Epithelial cell of prostate (primary cell): ENCODE results near the gene C1D.
"Not testable (repeated sequence)": the region's sequence is repeated elsewhere in the genome, so short reads cannot be mapped to it uniquely, and the experiment has no call there.

Experiments used
- DNase-seq: peaks from one replicate; pipeline ENCODE4 v3.0.0-alpha.2; 2011; ENCODE audit warnings: low read depth, low spot score
- H3K27ac ChIP-seq: fragments of 450-650 bp; 2 replicates; pipeline ENCODE4 v1.5.1; 2017; ENCODE audit warnings: mild to moderate bottlenecking

Gene C1D

GRCh38 chr2:68018727-68019126 lies 44.1 kb downstream of the C1D start:
- no peak overlapping the region for H3K27ac ChIP-seq
- no peak for DNase-seq

- DNase-seq, result no peak
Measured at GRCh38 chr2:68009526-68009925, 53.3 kb downstream of the C1D start.

GRCh38 chr2:68000170-68000825 lies 62.5 kb downstream of the C1D start:
- DNase-seq, result no peak
- H3K27ac ChIP-seq, result no peak overlapping the region

More at GRCh38 chr2:68009526-68009925, 53.3 kb downstream of the C1D start:
- no peak overlapping the region for H3K27ac ChIP-seq

GRCh38 chr2:67999332-67999731 lies 63.5 kb downstream of the C1D start:
- H3K27ac ChIP-seq, result no peak overlapping the region
- DNase-seq, result no peak

- peak overlapping the region; percentile 84 for H3K27ac ChIP-seq
- DNase-seq, result no peak
Measured at GRCh38 chr2:67997903-67998302, 64.9 kb downstream of the C1D start.

GRCh38 chr2:67997528-67997900 lies 65.3 kb downstream of the C1D start:
- peak overlapping the region; percentile 84 for H3K27ac ChIP-seq
- DNase-seq, result peak; percentile 74

- DNase-seq, result no peak
- peak overlapping the region; percentile 84 for H3K27ac ChIP-seq
Measured at GRCh38 chr2:67996772-67997527, 65.9 kb downstream of the C1D start.

- DNase-seq, result no peak
- H3K27ac ChIP-seq, result no peak overlapping the region
Measured at GRCh38 chr2:67994716-67995115, 68.1 kb downstream of the C1D start.

- not testable (repeated sequence) for DNase-seq, H3K27ac ChIP-seq
Measured at GRCh38 chr2:67994069-67994468, 68.7 kb downstream of the C1D start.

GRCh38 chr2:67993329-67993728 lies 69.5 kb downstream of the C1D start:
- H3K27ac ChIP-seq, result no peak overlapping the region
- DNase-seq, result no peak

- DNase-seq, result no peak
- H3K27ac ChIP-seq, result no peak overlapping the region
Measured at GRCh38 chr2:67991456-67991855, 71.3 kb downstream of the C1D start.
